Activated CD8-positive, alpha-beta memory T cell treated with anti-CD3 and anti-CD28 coated beads, Interleukin-2, amount 50 U/mL, for 24 hours (primary cell): Measurements from ENCODE around the gene SNRNP70.
A peak's percentile ranks its signal among the peaks of the same experiment; 100 is the strongest.
"Not testable (repeated sequence)": the region's sequence is repeated elsewhere in the genome, so short reads cannot be mapped to it uniquely, and the experiment has no call there.

Experiments
- DNase-seq: peaks from one replicate; pipeline ENCODE4 v3.0.0-alpha.2; 2020; ENCODE audit errors: extremely low read depth

SNRNP70 gene

DNA sequence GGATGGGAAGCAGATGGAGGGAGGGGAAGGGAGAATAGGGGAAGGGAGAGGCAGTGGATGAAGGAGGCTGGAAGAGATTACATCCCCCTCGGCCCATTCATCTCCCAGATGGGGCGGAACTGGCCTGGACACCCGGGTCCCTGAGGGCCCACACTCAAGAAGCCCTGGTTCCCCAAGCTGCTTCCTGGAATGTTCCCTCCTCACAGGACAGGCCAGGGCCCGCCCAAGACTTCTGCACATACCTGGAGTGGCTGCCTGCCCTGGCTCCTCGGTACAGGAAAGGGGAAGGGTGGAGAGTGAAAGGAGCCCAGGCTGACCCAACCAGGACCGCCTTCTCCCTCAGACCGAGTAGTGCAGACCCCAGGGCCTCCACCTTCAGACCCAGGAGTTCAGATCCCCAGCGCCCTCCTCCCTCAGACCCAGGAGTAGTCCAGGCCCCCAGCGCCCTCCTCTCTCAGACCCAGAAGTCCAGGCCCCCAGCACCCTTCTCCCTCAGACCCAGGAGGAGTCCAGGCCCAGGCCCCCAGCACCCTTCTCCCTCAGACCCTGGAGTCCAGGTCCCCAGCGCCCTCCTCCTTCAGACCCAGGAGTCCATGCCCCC, 21.1 kb upstream of the SNRNP70 start:
- no peak for DNase-seq

DNA sequence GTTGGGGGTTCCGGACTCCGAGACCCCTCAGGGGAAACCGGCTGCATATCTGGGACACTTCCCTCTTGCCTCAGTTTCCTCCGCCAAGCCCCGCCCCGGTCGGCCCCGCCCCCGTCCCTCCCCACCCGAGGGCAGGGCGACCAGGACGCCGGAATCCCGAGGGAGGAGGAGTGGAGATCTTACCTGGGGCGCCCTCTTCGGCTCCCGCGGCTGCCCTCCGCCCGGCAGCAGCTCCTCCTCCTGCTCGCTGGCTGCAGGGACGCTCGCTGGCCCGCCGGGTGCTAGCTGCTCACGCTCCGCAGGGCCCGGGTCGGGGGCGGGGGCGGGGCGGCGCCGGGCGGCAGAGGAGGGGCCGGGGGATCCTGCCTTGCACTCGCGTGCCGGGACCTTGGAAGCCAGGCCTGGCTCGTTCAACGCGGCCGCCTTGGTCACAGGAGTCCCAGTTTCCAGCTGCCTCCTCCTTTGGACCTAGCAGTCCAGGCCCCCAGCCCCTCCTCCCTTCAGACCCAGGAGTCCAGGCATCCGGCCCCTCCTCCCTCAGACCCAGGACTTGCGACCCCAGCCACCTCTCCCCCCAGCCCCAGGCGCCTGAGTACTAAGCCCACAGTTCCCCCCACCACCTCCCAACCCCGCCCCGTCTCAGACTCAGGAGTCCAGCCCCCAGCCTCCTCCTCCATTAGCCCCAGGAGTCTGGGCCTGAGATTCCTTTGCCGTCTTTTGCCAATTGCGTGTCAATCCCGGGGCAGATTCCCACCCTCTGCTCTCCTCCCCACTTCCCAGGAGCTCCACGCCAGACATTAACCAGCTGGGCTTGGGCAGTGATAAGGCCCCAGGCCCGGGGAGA, 20.3 kb upstream of the SNRNP70 start, which contains the start of gene NTF4:
TSS of gene NTF4 (minus strand) at position 51 of the 844 bp plus-strand sequence. CDS start 2,821 bp downstream, outside the sequence.
- no peak for DNase-seq

GRCh38 chr19:49065905-49066512, 19.2 kb upstream of the SNRNP70 start:
- no peak for DNase-seq

DNA sequence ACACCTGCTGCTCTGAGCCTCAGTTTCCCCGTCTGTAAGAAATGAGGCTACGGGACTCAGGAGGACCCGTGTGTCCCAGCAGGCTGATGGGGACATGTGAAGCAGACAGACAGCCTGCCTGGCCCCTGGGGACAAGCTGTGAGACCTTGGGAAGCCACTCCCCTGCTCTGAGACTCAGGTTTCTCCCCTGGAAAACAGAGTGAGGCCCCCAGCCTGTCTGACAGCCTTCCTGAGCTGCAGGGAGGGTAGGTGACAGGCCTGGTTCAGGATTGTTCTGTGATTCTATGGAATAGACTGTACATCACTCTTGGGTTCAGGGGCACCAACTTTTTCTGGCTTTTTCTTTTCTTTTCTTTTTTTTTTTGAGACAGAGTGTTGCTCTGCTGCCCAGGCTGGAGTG, 17.7 kb upstream of the SNRNP70 start:
- no peak for DNase-seq

DNA sequence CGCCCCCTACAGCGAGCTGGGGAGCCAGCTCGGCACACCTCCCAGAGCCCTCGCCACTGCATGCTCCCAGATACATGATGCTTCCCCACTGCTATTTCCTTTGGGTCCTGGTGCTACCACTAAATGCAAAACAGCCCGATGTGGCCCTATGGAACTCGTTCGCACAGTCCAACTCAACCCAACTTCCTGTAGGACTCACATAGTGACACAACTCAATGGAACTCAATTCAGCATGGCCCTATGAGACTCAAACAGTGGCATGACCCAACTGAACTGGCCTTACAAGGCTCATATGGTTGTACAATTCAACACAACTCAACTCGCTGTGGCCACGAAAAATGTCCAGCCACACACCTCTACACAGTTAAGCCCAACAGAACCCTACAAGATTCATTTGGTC, 16.2 kb upstream of the SNRNP70 start:
- no peak for DNase-seq

GRCh38 chr19:49070416-49070815, 14.8 kb upstream of the SNRNP70 start:
- no peak for DNase-seq

- no peak for DNase-seq
These were observed 13.2 kb upstream of the SNRNP70 start for GRCh38 chr19:49071860-49072547.

- no peak for DNase-seq
These were observed 11.5 kb upstream of the SNRNP70 start for GRCh38 chr19:49073514-49074378.

- DNase-seq, result not testable (repeated sequence)
These were observed 10.4 kb upstream of the SNRNP70 start for GRCh38 chr19:49074869-49075268.

- no peak for DNase-seq
These were observed 4.9 kb upstream of the SNRNP70 start for GRCh38 chr19:49080392-49080791.

- DNase-seq, result no peak
These were observed 4.0 kb upstream of the SNRNP70 start for GRCh38 chr19:49081273-49081672.

DNA sequence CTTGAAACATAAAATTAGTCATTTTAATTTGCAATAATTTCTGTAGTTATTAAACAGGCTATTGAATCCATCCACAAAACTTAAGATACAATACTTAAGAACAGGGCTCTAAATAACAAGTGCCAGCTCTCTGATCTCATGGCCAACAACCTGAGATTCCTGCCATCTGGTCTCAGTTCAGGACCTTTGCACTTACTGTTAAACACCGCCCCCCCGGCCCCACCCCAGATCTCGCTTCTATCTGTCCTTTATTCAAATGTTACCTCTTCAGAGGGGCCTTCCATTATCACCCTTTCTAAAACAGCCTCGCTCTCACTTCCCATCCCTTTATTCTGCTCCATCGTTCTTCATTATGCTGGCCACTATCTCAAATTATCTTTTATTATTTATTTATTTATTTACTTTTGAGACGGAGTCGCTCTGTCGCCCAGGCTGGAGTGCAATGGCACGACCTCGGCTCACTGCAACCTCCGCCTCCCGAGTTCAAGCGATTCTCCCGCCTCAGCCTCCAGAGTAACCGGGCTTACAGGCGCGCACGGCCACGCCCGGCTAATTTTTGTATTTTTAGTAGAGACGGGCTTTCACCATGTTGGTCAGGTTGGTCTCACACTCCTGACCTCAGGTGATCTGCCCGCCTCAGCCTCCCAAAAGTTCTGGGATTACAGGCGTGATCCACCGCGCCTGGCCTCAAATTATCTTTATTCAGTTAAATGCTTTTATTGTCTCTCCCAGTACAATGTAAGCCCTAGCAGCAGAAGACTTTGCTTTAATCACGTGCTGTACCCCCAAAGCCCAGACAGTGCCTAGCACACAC, 838 bp upstream of the SNRNP70 start:
- no peak for DNase-seq

DNA sequence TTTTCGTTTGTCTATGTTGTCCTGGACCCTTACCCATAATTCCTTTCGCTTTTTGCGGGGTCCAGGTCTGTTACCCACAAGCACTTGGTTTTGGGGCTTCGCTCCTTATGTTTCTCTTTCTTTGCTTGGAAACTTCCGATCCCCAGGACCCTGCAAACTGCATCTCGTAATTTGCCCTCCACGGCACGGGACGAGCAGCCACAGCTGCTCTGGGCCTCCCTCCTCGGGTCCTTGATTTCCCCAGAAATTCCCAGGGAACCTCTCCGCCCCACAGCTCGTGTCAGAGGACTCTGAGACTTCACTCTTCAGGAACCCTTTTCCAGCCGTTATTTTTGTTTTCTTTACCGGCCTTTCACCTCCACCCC, 599 bp downstream of the SNRNP70 start:
- no peak for DNase-seq

- DNase-seq, result no peak
These were observed 1.0 kb downstream of the SNRNP70 start for GRCh38 chr19:49086296-49086695.

GRCh38 chr19:49091391-49092038, 6.3 kb downstream of the SNRNP70 start:
- no peak for DNase-seq

- DNase-seq, result no peak
These were observed 7.4 kb downstream of the SNRNP70 start for GRCh38 chr19:49092686-49093085.

DNA sequence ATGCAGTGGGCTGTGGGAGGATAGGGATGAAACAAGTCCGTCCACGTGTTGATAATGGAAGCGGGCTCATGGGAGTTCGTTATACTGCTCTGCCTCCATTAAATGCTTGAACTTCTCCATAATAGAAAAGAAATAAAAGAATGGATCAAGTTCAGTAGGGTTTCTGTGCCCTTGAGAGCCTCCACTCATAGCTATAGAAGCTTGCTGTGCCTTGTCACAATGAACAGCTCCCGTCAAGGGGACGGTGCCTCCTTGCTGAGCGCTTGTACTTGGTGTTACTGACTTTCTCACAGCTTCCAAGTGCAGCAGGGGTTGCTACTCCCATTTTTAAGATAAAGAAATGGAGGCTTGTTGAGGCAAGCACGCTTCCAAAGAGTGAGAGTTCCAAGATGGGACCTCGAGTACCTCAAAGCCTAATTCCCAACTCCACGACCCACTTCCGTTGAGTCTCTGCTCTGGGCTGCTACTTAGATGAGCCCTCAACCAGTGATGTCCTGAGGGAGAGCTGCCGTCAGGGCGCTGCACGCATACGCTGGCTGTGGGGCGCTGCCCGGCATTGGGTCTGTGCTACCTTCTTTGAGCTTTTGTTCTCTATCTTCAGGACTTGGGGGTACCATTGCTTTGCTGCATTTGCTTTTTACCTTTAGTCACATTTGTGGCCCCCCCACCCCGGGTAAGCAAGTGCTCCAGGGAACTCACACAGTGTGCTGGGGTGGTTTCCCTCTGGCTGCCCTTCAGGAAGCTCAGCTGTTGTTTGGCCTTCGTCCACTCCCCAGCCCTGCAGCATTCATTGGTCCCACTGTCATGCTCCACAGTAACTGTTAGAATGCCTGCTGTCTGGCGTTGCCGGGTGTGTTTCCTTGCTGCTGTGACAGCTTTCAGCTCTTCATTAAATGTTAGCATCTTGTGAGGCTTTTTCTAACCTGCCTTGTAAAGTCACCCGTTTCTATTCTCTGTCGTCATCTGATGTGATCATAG, 9.5 kb downstream of the SNRNP70 start:
- no peak for DNase-seq

- peak; percentile 39 for DNase-seq
These were observed 12.4 kb downstream of the SNRNP70 start for GRCh38 chr19:49097453-49098288.
